Fibroblast of peridontal ligament (primary cell): ENCODE data around the gene SDR42E1.

Source experiments
- DNase-seq: peaks from one replicate; pipeline ENCODE4 v3.0.0-alpha.2; 2010; ENCODE audit errors: extremely low read depth

The SDR42E1 gene

DNA sequence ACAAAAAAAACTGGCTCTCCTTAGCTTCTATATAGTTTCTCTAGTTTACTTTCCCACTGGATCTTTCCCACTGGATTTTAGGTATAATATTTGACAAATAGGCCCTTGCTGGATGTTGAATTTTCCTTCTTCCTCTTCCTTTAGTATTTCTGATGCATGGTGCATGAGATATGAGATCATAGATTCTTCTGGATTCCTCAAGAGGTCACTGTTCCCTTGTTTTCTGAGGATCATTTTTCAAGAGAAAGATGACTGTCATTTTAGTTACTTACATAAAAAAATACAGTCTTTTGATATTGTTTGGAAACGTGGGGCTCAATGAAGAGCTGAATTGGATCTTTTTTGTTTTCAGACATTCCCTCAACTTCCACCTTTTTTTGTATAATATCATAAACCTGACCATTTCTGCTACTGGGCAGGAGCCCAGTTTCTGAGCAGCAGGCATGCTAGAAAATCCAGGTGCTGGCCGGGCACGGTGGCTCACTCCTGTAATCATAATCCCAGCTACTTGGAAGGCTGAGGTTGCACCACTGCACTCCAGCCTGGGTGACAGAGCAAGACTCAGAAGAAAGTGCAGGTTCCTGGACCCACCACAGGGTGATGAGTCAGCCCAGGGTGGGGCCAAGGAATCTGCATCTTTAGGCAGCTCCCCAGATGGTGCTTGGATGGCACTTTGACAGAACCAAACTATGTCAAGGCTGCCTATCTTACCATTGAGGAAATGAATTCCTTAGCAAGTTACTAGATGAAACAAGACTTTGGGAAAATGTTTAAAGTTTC is 70.3 kb downstream of the SDR42E1 start:
- DNase-seq: peak; percentile 78

DNA sequence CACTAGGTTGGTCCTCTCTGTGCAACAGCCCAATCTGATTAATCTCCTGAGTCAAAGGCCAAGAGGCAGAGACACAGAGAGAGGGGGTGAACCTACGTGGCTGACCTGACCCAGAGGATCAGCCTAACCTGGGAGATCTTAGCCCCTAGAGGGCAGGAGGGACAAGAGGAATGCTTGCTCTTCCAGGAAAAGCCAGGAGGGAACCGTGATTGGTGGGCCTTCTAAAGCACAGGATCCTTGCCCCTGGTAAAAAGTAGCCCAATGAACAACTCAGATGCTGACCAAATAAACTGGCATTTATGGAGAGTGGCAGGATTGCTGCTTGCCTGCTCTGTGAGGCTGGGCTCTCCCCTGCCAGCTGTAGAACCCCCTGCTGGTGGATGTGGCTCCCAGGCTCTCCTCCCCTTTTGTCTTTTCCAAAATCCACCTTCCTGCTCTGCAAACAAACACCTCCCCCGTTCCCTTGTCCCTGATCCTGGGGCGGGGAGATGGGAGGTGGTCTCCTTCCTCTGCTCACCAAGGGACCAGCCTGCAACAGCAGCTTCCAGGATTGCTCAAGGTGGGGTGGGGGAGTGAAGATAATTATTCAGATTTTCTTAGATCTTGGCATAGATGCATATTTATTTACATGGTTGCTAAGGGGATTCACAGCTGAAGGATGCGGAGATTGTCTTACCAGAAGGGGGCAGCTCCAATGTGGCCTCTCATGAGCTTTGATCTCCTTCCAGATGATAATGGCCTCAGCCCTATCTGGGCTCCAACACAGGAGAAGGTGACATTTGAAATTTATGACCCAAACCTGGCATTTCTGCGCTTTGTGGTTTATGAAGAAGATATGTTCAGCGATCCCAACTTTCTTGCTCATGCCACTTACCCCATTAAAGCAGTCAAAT is 71.9 kb downstream of the SDR42E1 start:
- no peak for DNase-seq
